ENCODE results near the gene MPHOSPH9. TPM values are rescaled to one million over a fixed set of nuclear protein-coding genes. Genes with fewer than 3 reads are reported as not detected.

The MPHOSPH9 gene
- polyA plus RNA-seq, 1 donor (not counting 4 experiments of a cell fraction or from before 2014, with no cell fraction given), result 10.7 TPM

- no peak for FAIRE-seq
These were observed 67.4 kb downstream of the MPHOSPH9 start for GRCh38 chr12:123165537-123165936.

GRCh38 chr12:123164710-123165261, 68.2 kb downstream of the MPHOSPH9 start:
- H3K4me3 ChIP-seq (ENCODE audit: control insufficient read depth in 2 of 3, extremely low read depth in 1 of 3, insufficient read depth in 2 of 3, low read depth in 1 of 3, low read length in 3 of 3), result no peak overlapping the region
- H3K27ac ChIP-seq (ENCODE audit: control insufficient read depth, insufficient read depth, low read length), result no peak overlapping the region
- TF ChIP-seq EZH2 (IDR thresholded peaks at IDR 0.05; ENCODE audit: low read length) (no peak), CTCF (optimal IDR thresholded peaks at IDR 0.05 in 1 of 3, IDR thresholded peaks at IDR 0.05 in 1 of 3, conservative IDR thresholded peaks at IDR 0.05 in 1 of 3; ENCODE audit: extremely low read depth in 1 of 3, insufficient read depth in 2 of 3, low read length in 3 of 3) (no peak)
- no peaks in the 10 kb centered on the region for H3K9me3 ChIP-seq (ENCODE audit: control insufficient read depth, low read depth, low read length)
- no peaks in the 10 kb centered on the region for H3K9me1 ChIP-seq (ENCODE audit: control insufficient read depth, extremely low read depth, insufficient read depth, low read length)
- dilution Hi-C loops (cut with MboI; ENCODE audit: extremely low pct_ligation_motif_present, low sequenced_read_pairs), result no loop called here
- peaks cover 10% of the 10 kb centered on the region for H3K4me1 ChIP-seq (ENCODE audit: control insufficient read depth, extremely low read depth, insufficient read depth, low read length)
- H4K20me1 ChIP-seq (ENCODE audit: control insufficient read depth, extremely low read depth, insufficient read depth, low read length), result no peaks in the 10 kb centered on the region
- peaks cover 3 to 9% of the 10 kb centered on the region in 2 experiments for H3K36me3 ChIP-seq (ENCODE audit: control insufficient read depth in 2 of 2, extremely low read depth in 1 of 2, insufficient read depth in 2 of 2, low read length in 2 of 2)
- H2AFZ ChIP-seq (ENCODE audit: control insufficient read depth, low read length), result no peak overlapping the region
- H3K27me3 ChIP-seq (ENCODE audit: control insufficient read depth, extremely low read depth, insufficient read depth, low read length), result no peaks in the 10 kb centered on the region
- no peak for FAIRE-seq
- H3K4me2 ChIP-seq (ENCODE audit: control insufficient read depth, extremely low read depth, insufficient read depth, low read depth, low read length), result no peak overlapping the region
- H3K9ac ChIP-seq (ENCODE audit: control insufficient read depth, extremely low read depth, insufficient read depth, low read length), result no peak overlapping the region
- DNase-seq (ENCODE audit: low read depth, low spot score), result no peak
- H3K79me2 ChIP-seq (ENCODE audit: control insufficient read depth, insufficient read depth, low read length), result no peaks in the 10 kb centered on the region

More at GRCh38 chr12:123165537-123165936, 67.4 kb downstream of the MPHOSPH9 start:
- Histone ChIP-seq H3K27me3 (ENCODE audit: control insufficient read depth, extremely low read depth, insufficient read depth, low read length) (no peaks in the 10 kb centered on the region), H2AFZ (ENCODE audit: control insufficient read depth, low read length) (no peak overlapping the region), H3K9me1 (ENCODE audit: control insufficient read depth, extremely low read depth, insufficient read depth, low read length) (no peaks in the 10 kb centered on the region), H3K79me2 (ENCODE audit: control insufficient read depth, insufficient read depth, low read length) (no peaks in the 10 kb centered on the region), H4K20me1 (ENCODE audit: control insufficient read depth, extremely low read depth, insufficient read depth, low read length) (no peaks in the 10 kb centered on the region), H3K9me3 (ENCODE audit: control insufficient read depth, low read depth, low read length) (no peaks in the 10 kb centered on the region), H3K36me3 (ENCODE audit: control insufficient read depth in 2 of 2, extremely low read depth in 1 of 2, insufficient read depth in 2 of 2, low read length in 2 of 2) (peaks cover 3 to 9% of the 10 kb centered on the region in 2 experiments), H3K9ac (ENCODE audit: control insufficient read depth, extremely low read depth, insufficient read depth, low read length) (no peak overlapping the region), H3K27ac (ENCODE audit: control insufficient read depth, insufficient read depth, low read length) (no peak overlapping the region), H3K4me3 (ENCODE audit: control insufficient read depth in 2 of 3, extremely low read depth in 1 of 3, insufficient read depth in 2 of 3, low read depth in 1 of 3, low read length in 3 of 3) (no peak overlapping the region), H3K4me1 (ENCODE audit: control insufficient read depth, extremely low read depth, insufficient read depth, low read length) (peaks cover 10% of the 10 kb centered on the region), H3K4me2 (ENCODE audit: control insufficient read depth, extremely low read depth, insufficient read depth, low read depth, low read length) (no peak overlapping the region)
- no peak for TF ChIP-seq CTCF (optimal IDR thresholded peaks at IDR 0.05 in 1 of 3, IDR thresholded peaks at IDR 0.05 in 1 of 3, conservative IDR thresholded peaks at IDR 0.05 in 1 of 3; ENCODE audit: extremely low read depth in 1 of 3, insufficient read depth in 2 of 3, low read length in 3 of 3)
- no peak for TF ChIP-seq EZH2 (IDR thresholded peaks at IDR 0.05; ENCODE audit: low read length)
- DNase-seq (ENCODE audit: low read depth, low spot score), result no peak
- dilution Hi-C loops (cut with MboI; ENCODE audit: extremely low pct_ligation_motif_present, low sequenced_read_pairs), result no loop called here
